Stimulated activated CD8-positive, alpha-beta memory T cell treated with anti-CD3 and anti-CD28 coated beads, Interleukin-2, amount 100 ng/mL, for 48 hours (primary cell): Measurements from ENCODE around the gene DPY19L1.
"Not testable (repeated sequence)": the region's sequence is repeated elsewhere in the genome, so short reads cannot be mapped to it uniquely, and the experiment has no call there.

Source experiments
- DNase-seq, 2 donors: peaks; one replicate each; pipeline ENCODE4 v3.0.0-alpha.2; 2020; ENCODE audit warnings: low read depth in 2 of 2

DPY19L1 gene

GRCh38 chr7:34918198-34918861 is 119.0 kb downstream of the DPY19L1 start:
- not testable (repeated sequence) for DNase-seq

- not testable (repeated sequence) for DNase-seq
Observed at GRCh38 chr7:34917515-34917914, 119.8 kb downstream of the DPY19L1 start.

GRCh38 chr7:34916267-34916666 is 121.0 kb downstream of the DPY19L1 start:
- DNase-seq = no peak

- no peak for DNase-seq
Observed at GRCh38 chr7:34912236-34912635, 125.0 kb downstream of the DPY19L1 start.

- DNase-seq = not testable (repeated sequence)
Observed at GRCh38 chr7:34906266-34906850, 130.9 kb downstream of the DPY19L1 start.

- DNase-seq = no peak
Observed at GRCh38 chr7:34904987-34905386, 132.3 kb downstream of the DPY19L1 start.

GRCh38 chr7:34903921-34904320 is 133.4 kb downstream of the DPY19L1 start:
- not testable (repeated sequence) for DNase-seq

GRCh38 chr7:34902182-34902581 is 135.1 kb downstream of the DPY19L1 start:
- no peak for DNase-seq

GRCh38 chr7:34900891-34901513 is 136.3 kb downstream of the DPY19L1 start:
- DNase-seq = no peak

GRCh38 chr7:34895202-34895601 is 142.1 kb downstream of the DPY19L1 start:
- no peak for DNase-seq

- DNase-seq = no peak
Observed at GRCh38 chr7:34889951-34890350, 147.3 kb downstream of the DPY19L1 start.

GRCh38 chr7:34886856-34887255 is 150.4 kb downstream of the DPY19L1 start:
- DNase-seq = no peak

GRCh38 chr7:34883855-34884254 is 153.4 kb downstream of the DPY19L1 start:
- not testable (repeated sequence) for DNase-seq

GRCh38 chr7:34879871-34880270 is 157.4 kb downstream of the DPY19L1 start:
- DNase-seq = no peak

GRCh38 chr7:34878944-34879735 is 158.1 kb downstream of the DPY19L1 start:
- DNase-seq = not testable (repeated sequence)
